ENCODE measurements around the gene SLC35G6. TPM values are rescaled to one million over a fixed set of nuclear protein-coding genes. Genes with fewer than 3 reads are reported as not detected.

SLC35G6 gene
- total RNA-seq, 4 donors from 2014 or later: not detected

DNA sequence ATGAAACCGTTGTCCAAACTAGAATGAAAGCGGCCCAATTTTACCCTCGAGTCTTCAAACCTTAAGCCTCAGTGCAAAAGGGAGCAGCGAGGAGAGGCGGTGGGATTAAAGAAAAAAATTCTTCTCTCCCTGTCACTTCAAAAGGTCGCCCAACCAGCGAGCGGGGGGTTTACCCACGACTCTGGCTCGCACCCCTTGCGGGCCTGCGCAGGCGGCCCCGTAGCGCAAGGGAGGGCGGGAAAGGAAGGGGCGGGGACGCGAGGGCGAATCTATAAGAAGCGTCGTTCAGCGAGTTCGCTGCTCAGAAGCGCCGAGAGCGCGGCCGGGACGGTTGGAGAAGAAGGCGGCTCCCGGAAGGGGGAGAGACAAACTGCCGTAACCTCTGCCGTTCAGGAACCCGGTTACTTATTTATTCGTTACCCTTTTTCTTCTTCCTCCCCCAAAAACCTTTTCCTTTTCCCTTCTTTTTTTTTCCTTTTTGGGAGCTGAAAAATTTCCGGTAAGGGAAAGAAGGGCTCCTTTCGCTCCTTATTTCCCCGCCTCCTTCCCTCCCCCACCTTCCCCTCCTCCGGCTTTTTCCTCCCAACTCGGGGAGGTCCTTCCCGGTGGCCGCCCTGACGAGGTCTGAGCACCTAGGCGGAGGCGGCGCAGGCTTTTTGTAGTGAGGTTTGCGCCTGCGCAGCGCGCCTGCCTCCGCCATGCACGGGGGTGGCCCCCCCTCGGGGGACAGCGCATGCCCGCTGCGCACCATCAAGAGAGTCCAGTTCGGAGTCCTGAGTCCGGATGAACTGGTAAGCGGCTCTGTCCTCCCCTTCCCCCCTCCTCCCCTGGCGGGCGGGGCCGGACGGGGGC, 3.0 kb downstream of the SLC35G6 start, which contains the start of gene POLR2A:
Gene POLR2A, plus strand, starts transcription at position 300 of the 852 bp plus-strand sequence.
- peak; percentile 99 for DNase-seq
- Histone ChIP-seq H3K4me3 (peak within 1 kb of the TSS; percentile 61 to 78 (median 67)), H3K4me1 (peaks cover 25 to 58% (median 40%) of the 10 kb centered on the region in 4 donors), H3K9me3 (no peaks in the 10 kb centered on the region), H3K36me3 (no peaks in the 10 kb centered on the region), H3K27me3 (no peaks in the 10 kb centered on the region), H3K27ac (peak within 1 kb of the TSS; percentile 97 to 99 (median 98))
- in situ Hi-C loops (cut with MboI; ENCODE audit: low pct_ligation_motif_present in 1 of 4, low pct_unique_long_range_greater_than_20kb in 1 of 4, low sequenced_read_pairs in 3 of 4): no loop called here
- TF ChIP-seq EP300 (IDR thresholded peaks at IDR 0.05; ENCODE audit: low read depth): peak; percentile 53
- peak; percentile 100 for TF ChIP-seq POLR2A (IDR thresholded peaks at IDR 0.05)
- TF ChIP-seq POLR2AphosphoS5 (IDR thresholded peaks at IDR 0.05): peak; percentile 100
- TF ChIP-seq, protein P1, sequence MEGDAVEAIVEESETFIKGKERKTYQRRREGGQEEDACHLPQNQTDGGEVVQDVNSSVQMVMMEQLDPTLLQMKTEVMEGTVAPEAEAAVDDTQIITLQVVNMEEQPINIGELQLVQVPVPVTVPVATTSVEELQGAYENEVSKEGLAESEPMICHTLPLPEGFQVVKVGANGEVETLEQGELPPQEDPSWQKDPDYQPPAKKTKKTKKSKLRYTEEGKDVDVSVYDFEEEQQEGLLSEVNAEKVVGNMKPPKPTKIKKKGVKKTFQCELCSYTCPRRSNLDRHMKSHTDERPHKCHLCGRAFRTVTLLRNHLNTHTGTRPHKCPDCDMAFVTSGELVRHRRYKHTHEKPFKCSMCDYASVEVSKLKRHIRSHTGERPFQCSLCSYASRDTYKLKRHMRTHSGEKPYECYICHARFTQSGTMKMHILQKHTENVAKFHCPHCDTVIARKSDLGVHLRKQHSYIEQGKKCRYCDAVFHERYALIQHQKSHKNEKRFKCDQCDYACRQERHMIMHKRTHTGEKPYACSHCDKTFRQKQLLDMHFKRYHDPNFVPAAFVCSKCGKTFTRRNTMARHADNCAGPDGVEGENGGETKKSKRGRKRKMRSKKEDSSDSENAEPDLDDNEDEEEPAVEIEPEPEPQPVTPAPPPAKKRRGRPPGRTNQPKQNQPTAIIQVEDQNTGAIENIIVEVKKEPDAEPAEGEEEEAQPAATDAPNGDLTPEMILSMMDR (IDR thresholded peaks at IDR 0.05): peak in 2 of 5 experiments; percentile 7 to 16
- 0 to 1% methylated on average over 28 to 61 of the region's 64 CpGs for WGBS, 2 donors (ENCODE audit: low coverage in 1 of 2)
- intact Hi-C loops (cut with DNase I; ENCODE audit: low total_unique reads): loop anchor here (2.0 kb wide), 1 partner anchor 45 kb away; the partner anchor contains the start of gene FGF11

DNA sequence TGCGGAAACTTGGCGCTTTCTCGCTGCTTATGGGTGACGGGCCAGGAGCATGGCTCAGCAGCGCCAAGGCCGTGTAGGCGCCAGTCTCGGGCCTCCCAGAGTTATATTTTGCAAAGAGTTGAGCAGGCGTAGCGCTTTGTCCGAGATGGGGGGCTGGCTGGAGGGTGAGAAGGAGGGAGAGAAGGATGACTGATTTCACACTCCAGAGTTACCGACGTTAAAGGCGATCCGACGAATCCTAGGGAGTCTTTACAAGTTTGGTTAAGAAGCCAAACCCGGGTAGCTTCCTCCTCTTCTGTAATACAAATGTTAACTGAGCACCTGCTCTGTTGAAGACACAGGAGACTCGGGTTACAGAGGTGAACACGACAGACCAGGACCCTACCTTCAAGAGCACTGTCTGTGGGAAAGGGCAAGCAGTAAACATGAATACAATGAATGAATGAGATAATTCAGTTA, 3.7 kb downstream of the SLC35G6 start:
- H3K27ac ChIP-seq: peak overlapping the region; percentile 97 to 99 (median 98)
- peak overlapping the region; percentile 40 to 78 (median 64) for H3K4me3 ChIP-seq
- no peaks in the 10 kb centered on the region for H3K9me3 ChIP-seq
- no peaks in the 10 kb centered on the region for H3K36me3 ChIP-seq
- TF ChIP-seq EP300 (IDR thresholded peaks at IDR 0.05; ENCODE audit: low read depth): no peak
- TF ChIP-seq POLR2AphosphoS5 (IDR thresholded peaks at IDR 0.05): no peak
- TF ChIP-seq POLR2A (IDR thresholded peaks at IDR 0.05): no peak
- TF ChIP-seq, protein P1 (IDR thresholded peaks at IDR 0.05): no peak
- H3K4me1 ChIP-seq: peaks cover 25 to 63% (median 40%) of the 10 kb centered on the region in 4 donors
- 0 to 4% methylated on average over 5 to 19 of the region's 19 CpGs for WGBS, 2 donors (ENCODE audit: low coverage in 1 of 2)
- in situ Hi-C loops (cut with MboI; ENCODE audit: low pct_ligation_motif_present in 1 of 4, low pct_unique_long_range_greater_than_20kb in 1 of 4, low sequenced_read_pairs in 3 of 4): no loop called here
- intact Hi-C loops (cut with DNase I; ENCODE audit: low total_unique reads): loop anchor here (2.0 kb wide), 1 partner anchor 46 kb away; the partner anchor contains the start of gene FGF11
- H3K27me3 ChIP-seq: no peaks in the 10 kb centered on the region
- no peak for DNase-seq

DNA sequence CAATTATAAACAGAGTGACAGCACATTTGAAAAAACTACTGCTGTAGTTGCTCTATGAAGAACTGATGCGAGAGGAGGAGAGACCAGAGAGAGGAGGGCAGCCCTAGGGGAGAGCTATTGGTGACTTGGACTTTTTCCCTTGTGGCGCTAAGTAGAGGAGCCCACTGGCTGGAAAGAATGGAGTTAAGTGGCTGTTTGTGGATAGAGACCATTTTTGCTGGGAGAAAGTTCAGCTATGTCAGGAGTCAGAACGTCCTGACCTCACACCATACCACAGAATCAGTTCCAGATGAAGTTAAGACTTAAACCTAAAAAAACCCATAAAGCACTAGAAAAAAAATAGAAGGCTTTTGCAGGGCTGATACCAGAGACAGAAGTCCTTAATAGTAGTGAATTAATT, 4.9 kb downstream of the SLC35G6 start:
- Histone ChIP-seq H3K9me3 (no peaks in the 10 kb centered on the region), H3K27me3 (no peaks in the 10 kb centered on the region), H3K36me3 (no peaks in the 10 kb centered on the region), H3K4me1 (peaks cover 21 to 72% (median 43%) of the 10 kb centered on the region in 4 donors), H3K27ac (peak overlapping the region; percentile 97 to 99 (median 98)), H3K4me3 (peak overlapping the region in 2 of 4 donors; percentile 61 to 68)
- in situ Hi-C loops (cut with MboI; ENCODE audit: low pct_ligation_motif_present in 1 of 4, low pct_unique_long_range_greater_than_20kb in 1 of 4, low sequenced_read_pairs in 3 of 4) (no loop called here), intact Hi-C loops (cut with DNase I; ENCODE audit: low total_unique reads) (no loop called here)
- no peak for TF ChIP-seq POLR2AphosphoS5 (IDR thresholded peaks at IDR 0.05)
- TF ChIP-seq, protein P1 (IDR thresholded peaks at IDR 0.05): no peak
- 25 to 75% methylated on average over 2 to 3 of the region's 3 CpGs for WGBS, 2 donors (ENCODE audit: low coverage in 1 of 2)
- no peak for DNase-seq

DNA sequence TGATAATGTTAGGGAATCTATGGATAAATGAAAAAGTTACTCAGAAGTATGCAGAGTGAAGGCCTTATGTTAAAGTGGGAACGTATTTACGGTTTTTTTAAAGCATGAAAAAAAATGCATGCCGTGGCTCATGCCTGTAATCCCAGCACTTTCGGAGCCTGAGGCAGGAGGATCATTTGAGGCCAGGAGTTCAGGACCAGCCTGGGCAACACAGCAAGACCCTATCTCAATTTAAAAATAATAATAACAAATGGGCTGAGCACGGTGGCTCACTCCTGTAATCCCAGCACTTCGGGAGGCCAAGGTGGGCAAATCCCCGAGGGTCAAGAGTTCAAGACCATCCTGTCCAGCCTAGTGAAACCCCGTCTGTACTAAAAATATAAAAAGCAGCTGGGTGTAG, 8.9 kb downstream of the SLC35G6 start:
- in situ Hi-C loops (cut with MboI; ENCODE audit: low pct_ligation_motif_present in 1 of 4, low pct_unique_long_range_greater_than_20kb in 1 of 4, low sequenced_read_pairs in 3 of 4): no loop called here
- H3K4me1 ChIP-seq: peaks cover 21 to 82% (median 49%) of the 10 kb centered on the region in 4 donors
- no peak overlapping the region for H3K27ac ChIP-seq
- TF ChIP-seq POLR2AphosphoS5 (IDR thresholded peaks at IDR 0.05) (no peak), POLR2A (IDR thresholded peaks at IDR 0.05) (no peak), EP300 (IDR thresholded peaks at IDR 0.05; ENCODE audit: low read depth) (no peak)
- TF ChIP-seq, protein P1 (IDR thresholded peaks at IDR 0.05): no peak
- WGBS, 2 donors (ENCODE audit: low coverage in 1 of 2): 70 to 85% methylated on average over 4 to 8 of the region's 8 CpGs
- H3K36me3 ChIP-seq: no peaks in the 10 kb centered on the region
- no peak overlapping the region for H3K4me3 ChIP-seq
- no peaks in the 10 kb centered on the region for H3K27me3 ChIP-seq
- H3K9me3 ChIP-seq: no peaks in the 10 kb centered on the region
- intact Hi-C loops (cut with DNase I; ENCODE audit: low total_unique reads): no loop called here
- no peak for DNase-seq
